ENCODE measurements around the gene CALR. TPM values are rescaled to one million over a fixed set of nuclear protein-coding genes. Genes with fewer than 3 reads are reported as not detected.

CALR gene
- total and polyA plus RNA-seq, 9 of the 15 experiments (the other 6 are each of a cell fraction or from before 2014, with no cell fraction given), result 126 to 811 (median 642) TPM

GRCh38 chr19:12965017-12965811 is 26.8 kb downstream of the CALR start (continued):
- TF ChIP-seq ZNF644 (tag; IDR thresholded peaks at IDR 0.05; ENCODE audit: low read depth), result no peak
- TF ChIP-seq ZNF395 (CRISPR knock-in tag; IDR thresholded peaks at IDR 0.05), result no peak; the same call in 1 of the 2 replicates
- TF ChIP-seq POLR2B (IDR thresholded peaks at IDR 0.05; ENCODE audit: low read depth, partially characterized antibody), result peak; percentile 46
- TF ChIP-seq E2F4 (CRISPR knock-in tag; IDR thresholded peaks at IDR 0.05; ENCODE audit: low read depth), result peak; percentile 50; the same call in 1 of the 2 replicates
- no peak for TF ChIP-seq RFX5 (IDR thresholded peaks at IDR 0.05; ENCODE audit: low read depth, low read length)
- TF ChIP-seq ZNF24 (IDR thresholded peaks at IDR 0.05), result peak; percentile 38; the same call in 1 of the 2 replicates
- TF ChIP-seq CHCHD3 (CRISPR knock-in tag; IDR thresholded peaks at IDR 0.05), result no peak
- TF ChIP-seq YBX1 (IDR thresholded peaks at IDR 0.05), result no peak
- peak; percentile 99 for TF ChIP-seq RB1 (IDR thresholded peaks at IDR 0.05; ENCODE audit: low read depth)
- TF ChIP-seq LCOR (CRISPR knock-in tag; IDR thresholded peaks at IDR 0.05), result peak; percentile 79
- TF ChIP-seq TBP (optimal IDR thresholded peaks at IDR 0.05; ENCODE audit: low read depth, low read length), result peak; percentile 42
- TF ChIP-seq SNAPC5 (CRISPR knock-in tag; IDR thresholded peaks at IDR 0.05), result no peak
- no peak for TF ChIP-seq EWSR1 (IDR thresholded peaks at IDR 0.05; ENCODE audit: borderline replicate concordance, low read depth, partially characterized antibody)
- TF ChIP-seq CTCFL (IDR thresholded peaks at IDR 0.05; ENCODE audit: borderline replicate concordance, insufficient read depth, low read depth, low read length, poor library complexity, severe bottlenecking), result peak; percentile 96
- TF ChIP-seq ZBTB34 (CRISPR knock-in tag; IDR thresholded peaks at IDR 0.05), result no peak
- peak; percentile 58; the same call in 1 of the 2 replicates for TF ChIP-seq XRCC5 (IDR thresholded peaks at IDR 0.05; ENCODE audit: low read depth, low read length)
- no peak for TF ChIP-seq SRSF7 (optimal IDR thresholded peaks at IDR 0.05; ENCODE audit: low read depth, low read length)
- TF ChIP-seq ZNF695 (CRISPR knock-in tag; IDR thresholded peaks at IDR 0.05), result no peak
- TF ChIP-seq PREB (CRISPR knock-in tag; IDR thresholded peaks at IDR 0.05), result no peak
- TF ChIP-seq TAF1 (IDR thresholded peaks at IDR 0.05; ENCODE audit: control insufficient read depth, extremely low read depth, insufficient read depth, low read length, severe bottlenecking), result peak; percentile 37
